Measurements from ENCODE around the gene PRDM10. TPM values are rescaled to one million over a fixed set of nuclear protein-coding genes. Genes with fewer than 3 reads are reported as not detected.

PRDM10 gene
- total RNA-seq, 1 donor from 2014 or later = 15.8 TPM

DNA sequence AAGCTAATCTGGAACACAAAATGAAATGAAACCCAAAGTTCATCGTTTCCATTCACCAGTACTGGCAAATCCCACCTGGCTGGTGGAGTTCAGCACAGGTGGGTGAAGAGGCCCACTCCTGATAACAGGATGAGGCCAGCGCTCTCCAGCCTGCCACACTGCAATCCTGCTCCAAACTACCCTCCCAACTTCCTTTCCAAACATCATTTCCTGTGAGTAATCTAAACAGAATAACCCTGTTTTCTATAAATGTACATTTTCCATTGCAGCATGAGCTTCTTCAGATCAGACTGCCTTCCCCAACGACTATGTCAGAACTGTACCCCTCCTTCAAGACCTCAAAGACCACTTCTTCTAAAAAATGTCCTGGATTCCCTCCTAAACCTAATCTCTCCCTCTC is 91.3 kb downstream of the PRDM10 start:
- H3K27ac Mint-ChIP-seq (ENCODE audit: unreplicated experiment) = peak overlapping the region; percentile 28

GRCh38 chr11:129910360-129910759 is 92.3 kb downstream of the PRDM10 start:
- DNase-seq (ENCODE audit: low spot score) = no peak
- Mint-ChIP-seq H3K36me3 (ENCODE audit: low read depth, unreplicated experiment) (peaks cover 21% of the 10 kb centered on the region), H3K27me3 (ENCODE audit: unreplicated experiment) (no peaks in the 10 kb centered on the region), H3K4me1 (ENCODE audit: unreplicated experiment) (peaks cover 6% of the 10 kb centered on the region), H3K27ac (ENCODE audit: unreplicated experiment) (no peak overlapping the region), H3K9me3 (ENCODE audit: unreplicated experiment) (no peaks in the 10 kb centered on the region), H3K4me3 (ENCODE audit: unreplicated experiment) (no peak overlapping the region)
- TF ChIP-seq CTCF (IDR thresholded peaks at IDR 0.05; ENCODE audit: unreplicated experiment) = no peak

More for the DNA sequence above, 91.3 kb downstream of the PRDM10 start:
- no peak for DNase-seq (ENCODE audit: low spot score)
- no peak for TF ChIP-seq CTCF (IDR thresholded peaks at IDR 0.05; ENCODE audit: unreplicated experiment)
- Mint-ChIP-seq H3K9me3 (ENCODE audit: unreplicated experiment) (no peaks in the 10 kb centered on the region), H3K36me3 (ENCODE audit: low read depth, unreplicated experiment) (peaks cover 19% of the 10 kb centered on the region), H3K4me3 (ENCODE audit: unreplicated experiment) (no peak overlapping the region), H3K27me3 (ENCODE audit: unreplicated experiment) (no peaks in the 10 kb centered on the region), H3K4me1 (ENCODE audit: unreplicated experiment) (peaks cover 6% of the 10 kb centered on the region)

DNA sequence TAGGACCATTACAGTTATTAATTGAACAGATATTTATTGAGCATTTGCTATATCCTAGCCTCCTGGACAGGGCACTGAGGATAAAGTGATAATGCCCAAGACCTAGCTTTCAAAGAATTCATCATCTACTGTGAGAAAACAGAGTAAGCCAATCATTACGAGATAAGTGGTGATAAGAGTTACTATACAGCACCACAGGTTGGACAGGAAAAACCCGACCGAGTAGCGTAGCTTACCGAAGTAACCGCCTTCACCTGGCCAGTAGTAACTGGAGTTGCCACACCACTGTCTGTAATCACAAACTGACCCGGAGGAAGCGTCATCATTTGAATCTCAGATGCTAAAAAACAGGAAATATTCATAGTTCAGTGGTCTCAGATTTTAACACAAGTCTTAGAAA is 97.2 kb downstream of the PRDM10 start:
- H3K4me1 Mint-ChIP-seq (ENCODE audit: unreplicated experiment) = no peaks in the 10 kb centered on the region
- H3K36me3 Mint-ChIP-seq (ENCODE audit: low read depth, unreplicated experiment) = peaks cover 16% of the 10 kb centered on the region
- no peaks in the 10 kb centered on the region for H3K27me3 Mint-ChIP-seq (ENCODE audit: unreplicated experiment)
- H3K27ac Mint-ChIP-seq (ENCODE audit: unreplicated experiment) = no peak overlapping the region
- no peak for DNase-seq (ENCODE audit: low spot score)
- no peak for TF ChIP-seq CTCF (IDR thresholded peaks at IDR 0.05; ENCODE audit: unreplicated experiment)
- no peak overlapping the region for H3K4me3 Mint-ChIP-seq (ENCODE audit: unreplicated experiment)
- no peaks in the 10 kb centered on the region for H3K9me3 Mint-ChIP-seq (ENCODE audit: unreplicated experiment)

DNA sequence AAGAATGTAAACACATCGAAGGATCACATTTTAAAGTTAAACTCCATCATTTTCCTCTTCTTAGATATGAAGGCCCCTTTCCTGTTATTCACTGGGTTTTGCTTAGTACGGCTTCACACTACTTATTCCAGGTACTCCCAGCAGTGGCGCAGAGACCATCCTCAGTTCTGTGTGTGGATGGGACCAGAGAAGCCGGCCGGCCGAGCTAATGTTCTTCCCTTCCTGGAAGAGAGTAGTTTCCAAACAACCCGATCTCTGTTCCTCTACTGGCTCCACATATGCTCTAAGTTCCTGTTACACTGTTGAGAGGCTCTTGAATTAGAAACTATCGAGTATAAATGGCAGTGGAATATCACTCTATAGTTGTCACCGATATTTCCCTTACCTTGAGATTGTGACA is 106.6 kb downstream of the PRDM10 start:
- DNase-seq (ENCODE audit: low spot score) = no peak
- peaks cover 7% of the 10 kb centered on the region for H3K36me3 Mint-ChIP-seq (ENCODE audit: low read depth, unreplicated experiment)
- H3K27ac Mint-ChIP-seq (ENCODE audit: unreplicated experiment) = no peak overlapping the region
- peaks cover 24% of the 10 kb centered on the region for H3K4me1 Mint-ChIP-seq (ENCODE audit: unreplicated experiment)
- peak overlapping the region; percentile 87 for H3K4me3 Mint-ChIP-seq (ENCODE audit: unreplicated experiment)
- peaks cover 7% of the 10 kb centered on the region for H3K27me3 Mint-ChIP-seq (ENCODE audit: unreplicated experiment)
- no peak for TF ChIP-seq CTCF (IDR thresholded peaks at IDR 0.05; ENCODE audit: unreplicated experiment)
- no peaks in the 10 kb centered on the region for H3K9me3 Mint-ChIP-seq (ENCODE audit: unreplicated experiment)

- Mint-ChIP-seq H3K27ac (ENCODE audit: unreplicated experiment) (no peak within 1 kb of the TSS), H3K4me1 (ENCODE audit: unreplicated experiment) (peaks cover 24% of the 10 kb centered on the region), H3K27me3 (ENCODE audit: unreplicated experiment) (peaks cover 7% of the 10 kb centered on the region), H3K9me3 (ENCODE audit: unreplicated experiment) (no peaks in the 10 kb centered on the region), H3K4me3 (ENCODE audit: unreplicated experiment) (peak within 1 kb of the TSS; percentile 93), H3K36me3 (ENCODE audit: low read depth, unreplicated experiment) (peaks cover 7% of the 10 kb centered on the region)
- DNase-seq (ENCODE audit: low spot score) = peak; percentile 92
- TF ChIP-seq CTCF (IDR thresholded peaks at IDR 0.05; ENCODE audit: unreplicated experiment) = no peak
These were observed 107.3 kb downstream of the PRDM10 start, which contains the start of gene NFRKB for GRCh38 chr11:129895126-129896041. TSS of gene NFRKB (minus strand) at chr11:129895578. CDS start at chr11:129892849, 2,729 bp downstream.

All from endothelial cell (in vitro differentiated cells).